Subcutaneous adipose tissue (tissue), 4 donors: ENCODE measurements around the gene PM20D1. TPM values are rescaled to one million over a fixed set of nuclear protein-coding genes. Genes with fewer than 3 reads are reported as not detected.

Experiments used
- CTCF ChIP-seq: fragments of 450-650 bp; IDR thresholded peaks from one replicate; pipeline ENCODE4 v1.5.1; 2016; ENCODE audit warnings: low read depth, mild to moderate bottlenecking, control low read depth, antibody characterized with exemption, moderate library complexity
- total RNA-seq, 4 donors: library from RNA; depleted of rRNA; stranded (reverse); fragments of >200 nt; gene quantifications; one replicate each; pipeline ENCODE4 v1.1.0, GENCODE V29; 2016

Gene PM20D1
- total RNA-seq, 4 donors from 2014 or later, result 0.17 TPM; not detected in 3

- TF ChIP-seq CTCF, result no peak
These were observed 38.3 kb downstream of the PM20D1 start for GRCh38 chr1:205811660-205812059.

- no peak for TF ChIP-seq CTCF
These were observed 39.3 kb downstream of the PM20D1 start for GRCh38 chr1:205810448-205811157.

GRCh38 chr1:205809942-205810345 is 40.0 kb downstream of the PM20D1 start:
- no peak for TF ChIP-seq CTCF

- TF ChIP-seq CTCF, result no peak
These were observed 40.5 kb downstream of the PM20D1 start for GRCh38 chr1:205809469-205809868.

GRCh38 chr1:205805082-205805711 is 44.7 kb downstream of the PM20D1 start:
- TF ChIP-seq CTCF, result no peak

GRCh38 chr1:205804605-205805004 is 45.3 kb downstream of the PM20D1 start:
- no peak for TF ChIP-seq CTCF

GRCh38 chr1:205803986-205804385 is 45.9 kb downstream of the PM20D1 start:
- TF ChIP-seq CTCF, result no peak
